T1000 (cell line): Measurements from ENCODE around the gene HTR1E.
"Not testable (repeated sequence)": the region's sequence is repeated elsewhere in the genome, so short reads cannot be mapped to it uniquely, and the experiment has no call there.

ENCODE experiments used
- DNase-seq: peaks from one replicate; lab custom pipeline; 2025; ENCODE audit warnings: mixed read lengths; lab: John Stamatoyannopoulos, UW

Gene HTR1E

GRCh38 chr6:86937219-86938079 is at the start of gene HTR1E:
Gene HTR1E (plus strand): TSS chr6:86937528. CDS start chr6:87015335, 77,807 bp downstream.
- peak; percentile 7 for DNase-seq

DNA sequence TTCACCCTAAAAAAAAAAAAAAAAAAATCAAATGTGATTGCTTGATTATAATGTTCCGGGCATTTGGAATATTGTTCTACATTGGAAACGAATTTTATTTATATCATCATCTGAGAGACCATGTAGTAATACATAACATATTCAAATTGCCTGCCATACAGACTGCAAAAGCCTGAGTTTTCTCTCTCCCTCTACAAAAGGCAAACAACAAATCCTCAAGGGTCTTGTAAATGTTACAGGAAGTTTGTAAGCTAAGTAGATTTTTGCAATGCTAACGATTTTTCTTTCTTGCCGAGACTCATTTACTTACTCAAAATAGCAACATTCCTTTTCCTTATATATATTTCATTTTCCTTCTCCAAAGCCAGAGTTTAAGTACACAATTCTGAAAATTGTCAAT is 49.0 kb upstream of the HTR1E start:
- no peak for DNase-seq

- DNase-seq = not testable (repeated sequence)
Measured at GRCh38 chr6:86897265-86897664, 40.1 kb upstream of the HTR1E start.

DNA sequence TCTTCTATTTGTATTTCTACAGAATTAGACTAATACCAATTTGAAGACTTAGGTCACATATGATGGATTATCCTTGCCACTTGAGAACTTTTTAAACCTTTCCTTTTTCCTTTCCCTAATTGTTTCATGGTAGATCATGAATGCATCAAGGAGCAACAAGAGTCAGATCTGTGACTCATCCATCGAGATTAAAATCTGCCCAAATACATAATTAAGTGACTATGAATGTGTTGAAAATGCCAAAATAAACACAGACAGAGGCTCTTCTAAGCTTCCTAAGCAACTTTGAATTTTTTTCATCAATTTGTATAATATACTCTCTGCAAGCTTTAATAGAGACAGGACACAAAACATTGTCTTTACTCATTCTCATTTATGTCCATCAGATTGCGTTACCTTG is 23.5 kb upstream of the HTR1E start:
- DNase-seq = no peak

- no peak for DNase-seq
Measured at GRCh38 chr6:86916393-86916792, 20.9 kb upstream of the HTR1E start.

GRCh38 chr6:86927138-86927537 is 10.2 kb upstream of the HTR1E start:
- not testable (repeated sequence) for DNase-seq

- not testable (repeated sequence) for DNase-seq
Measured at GRCh38 chr6:86927859-86928258, 9.5 kb upstream of the HTR1E start.

DNA sequence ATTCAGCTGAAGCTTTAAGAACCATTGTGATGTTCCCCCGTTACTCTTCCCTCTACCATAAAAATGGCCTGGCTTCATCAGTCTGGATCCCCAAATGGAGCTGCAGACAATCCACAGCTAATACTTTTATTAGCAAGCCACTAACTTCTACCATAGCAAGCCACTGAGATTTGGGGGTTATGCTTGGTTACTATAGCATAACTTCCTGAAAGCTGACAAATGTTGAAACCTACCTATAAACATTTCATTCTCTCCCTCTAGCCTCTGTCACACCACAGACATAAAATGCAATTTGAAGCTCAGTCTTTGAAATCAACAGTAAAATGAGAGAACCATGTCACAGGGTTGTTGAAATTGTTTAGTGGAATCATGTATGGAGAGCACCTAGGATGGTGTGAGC is 3.0 kb upstream of the HTR1E start:
- no peak for DNase-seq

DNA sequence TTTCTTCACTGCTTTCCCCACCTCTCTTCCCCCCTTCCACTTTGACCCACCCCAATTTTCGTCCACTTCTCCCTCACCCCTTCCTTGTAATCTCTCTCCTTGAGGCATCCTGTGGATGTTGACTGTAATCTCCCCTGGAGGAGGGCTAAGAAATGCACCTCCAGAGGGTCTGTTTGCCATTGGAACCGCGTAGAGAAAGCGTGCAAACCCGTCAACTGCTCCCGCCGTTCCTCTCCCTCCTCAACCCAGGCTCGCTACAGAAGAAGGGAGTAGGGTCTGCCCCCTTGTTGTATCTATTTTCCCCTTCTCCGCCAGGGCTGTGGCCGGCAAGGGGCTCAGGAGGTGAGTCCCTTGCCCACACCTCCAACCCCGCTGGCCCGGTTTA is 502 bp upstream of the HTR1E start:
- DNase-seq = no peak

DNA sequence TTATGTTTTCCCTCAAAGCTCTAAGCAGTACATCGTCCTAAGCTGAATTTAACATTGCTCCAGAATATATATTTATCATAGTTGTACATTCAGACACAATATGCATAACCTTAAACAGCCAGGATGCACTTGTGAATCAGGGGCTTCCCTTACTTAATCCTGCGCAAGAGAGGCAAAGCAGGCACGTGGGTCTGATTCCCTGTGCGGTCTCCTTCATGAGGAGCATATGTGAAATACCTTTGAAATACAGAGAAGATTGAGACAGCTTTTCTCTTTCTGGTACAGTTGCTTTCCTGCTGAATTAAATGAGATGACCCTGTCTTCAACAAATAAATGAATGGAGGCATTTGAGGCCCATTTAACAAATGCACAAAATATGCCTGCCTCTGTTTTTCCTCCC is 1.5 kb downstream of the HTR1E start:
- DNase-seq = no peak

DNA sequence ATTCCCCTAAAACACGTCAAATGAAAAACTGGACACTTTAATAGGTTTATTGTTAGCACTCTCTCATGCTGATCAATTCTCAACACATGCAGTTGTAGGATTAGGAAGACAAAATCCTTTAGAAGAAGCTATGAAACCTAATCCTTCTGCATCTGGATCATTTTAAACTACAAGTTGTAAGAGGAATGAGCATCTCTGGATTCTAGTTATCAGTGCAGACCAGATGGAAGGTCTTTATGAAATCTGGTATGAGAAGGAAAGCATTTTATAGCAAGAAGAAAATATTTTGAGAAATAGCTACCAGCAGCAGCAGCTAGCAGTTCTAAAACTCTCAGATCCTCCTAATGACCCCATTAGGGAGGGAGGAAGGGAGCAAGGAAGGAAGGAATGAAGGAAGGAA is 4.1 kb downstream of the HTR1E start:
- DNase-seq = no peak

GRCh38 chr6:86942769-86943516 is 5.6 kb downstream of the HTR1E start:
- DNase-seq = no peak

DNA sequence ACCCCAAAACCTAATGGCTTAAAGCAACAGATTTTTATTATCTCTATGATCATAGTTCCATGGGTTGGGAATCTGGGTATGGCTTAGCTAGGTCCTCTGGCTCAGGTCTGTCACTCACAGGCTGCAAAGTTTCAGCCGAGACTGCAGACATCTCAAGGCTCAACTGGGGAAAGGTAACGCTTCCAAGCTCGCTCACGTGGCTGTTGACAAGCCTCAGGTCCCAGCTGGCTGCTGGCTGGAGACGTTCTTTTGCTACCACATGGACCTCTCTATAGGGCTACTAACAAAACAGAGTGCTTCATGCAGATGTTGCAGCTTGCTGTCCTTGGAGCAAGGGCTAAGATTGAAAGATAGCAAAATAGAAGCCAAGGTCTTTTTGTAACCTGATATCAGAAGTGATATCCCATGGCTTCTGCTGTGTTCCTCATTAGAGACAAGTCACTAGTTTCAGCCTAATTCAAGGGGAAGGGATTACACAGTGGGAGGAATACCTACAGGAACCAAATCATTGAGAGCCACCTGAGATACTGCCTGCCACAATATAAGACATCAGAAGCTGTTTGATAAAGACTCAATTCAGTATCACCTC is 6.6 kb downstream of the HTR1E start:
- DNase-seq = no peak

DNA sequence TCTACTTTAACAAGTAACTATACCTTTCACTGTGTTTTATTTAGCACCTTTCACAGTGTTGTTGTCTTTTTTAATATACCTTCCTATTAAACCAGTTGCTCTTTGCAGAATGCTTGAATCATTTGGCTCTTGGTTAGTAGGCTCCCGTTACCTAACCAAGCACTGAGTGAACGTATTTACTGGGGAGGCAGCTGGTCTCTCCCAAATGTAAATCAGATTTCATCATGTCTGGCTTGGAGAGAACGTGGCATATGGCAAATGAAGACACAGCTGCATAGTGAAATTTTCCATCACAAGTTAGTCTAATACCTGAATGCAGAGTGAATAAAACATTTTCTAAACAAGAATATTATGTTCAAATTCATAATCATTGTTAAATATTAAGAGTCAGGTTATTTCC is 12.4 kb downstream of the HTR1E start:
- DNase-seq = no peak

- no peak for DNase-seq
Measured at GRCh38 chr6:86952991-86953390, 15.7 kb downstream of the HTR1E start.

- DNase-seq = no peak
Measured at GRCh38 chr6:86959656-86960055, 22.3 kb downstream of the HTR1E start.

DNA sequence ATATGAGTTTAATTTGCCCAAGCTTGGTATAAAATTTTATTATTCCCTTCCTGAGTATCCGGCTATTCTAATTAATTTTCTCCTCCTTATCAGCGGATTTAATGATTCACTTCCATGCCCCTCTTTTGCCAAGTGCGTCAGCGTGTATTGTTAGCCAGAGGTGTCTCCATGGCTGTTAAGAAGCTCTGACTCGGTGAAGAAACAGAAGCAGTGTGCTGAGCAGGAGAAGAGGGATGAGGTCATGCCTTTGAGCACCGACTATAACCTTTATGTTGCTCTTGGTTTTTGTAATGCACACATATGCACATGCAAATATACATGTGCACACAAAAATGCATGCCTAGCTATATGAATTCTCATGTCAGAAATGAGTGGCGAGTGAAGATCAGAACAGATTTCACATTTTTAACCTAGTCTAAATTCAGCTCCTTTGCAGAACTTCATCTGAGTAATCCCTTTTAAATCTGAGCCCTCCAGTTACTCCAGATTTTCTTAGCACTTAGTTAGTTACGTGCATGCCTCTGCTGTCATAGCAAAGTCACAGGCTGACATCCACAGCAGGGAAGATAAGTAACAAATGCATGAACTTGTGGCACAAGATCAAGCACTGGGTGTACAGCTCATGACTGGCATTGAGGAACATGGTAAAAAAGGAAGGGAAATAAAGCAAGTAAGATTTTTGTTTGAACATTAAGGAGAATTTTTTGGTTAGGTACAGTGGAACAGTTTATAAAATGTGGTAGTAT is 24.3 kb downstream of the HTR1E start:
- DNase-seq = no peak

GRCh38 chr6:86963352-86963751 is 26.0 kb downstream of the HTR1E start:
- DNase-seq = no peak

GRCh38 chr6:86964029-86964579 is 26.8 kb downstream of the HTR1E start:
- DNase-seq = no peak

DNA sequence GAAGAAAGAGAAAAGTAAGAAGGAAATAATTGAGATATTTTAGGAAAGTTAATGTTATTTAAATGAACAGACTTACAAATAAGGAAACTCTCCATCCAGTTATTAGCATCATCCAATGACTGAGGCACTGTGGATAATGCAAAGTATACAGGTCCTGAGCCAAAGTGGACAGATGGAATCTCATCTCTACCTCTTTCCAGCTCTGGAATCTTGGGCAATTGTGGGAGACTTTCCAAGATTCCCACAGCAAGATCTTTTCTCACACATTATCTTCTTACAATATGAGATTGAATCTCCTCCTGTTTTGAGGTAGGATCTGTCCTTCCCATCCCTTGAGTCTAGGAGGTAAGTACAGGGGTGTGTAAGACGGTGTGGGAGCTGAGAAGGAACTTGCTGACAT is 28.9 kb downstream of the HTR1E start:
- DNase-seq = no peak

DNA sequence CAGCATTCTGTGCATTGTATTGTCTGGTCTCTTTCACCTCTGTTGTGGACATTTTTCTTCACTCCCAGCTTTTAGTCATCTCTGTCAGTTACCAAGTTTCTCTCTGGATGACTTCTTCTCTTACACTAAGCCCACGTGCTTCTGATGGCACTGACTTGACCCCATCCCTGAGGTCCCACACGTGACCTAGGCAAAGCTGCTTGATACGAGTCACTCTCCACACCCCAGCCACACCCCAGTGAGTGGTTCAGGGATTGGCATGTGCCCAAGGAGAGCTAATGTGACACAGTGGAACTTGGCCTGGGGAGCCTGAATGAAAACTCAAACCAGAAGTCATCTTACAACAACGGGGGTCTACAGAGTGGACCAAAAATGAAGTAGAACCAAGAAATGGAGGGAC is 32.2 kb downstream of the HTR1E start:
- DNase-seq = no peak

GRCh38 chr6:86973088-86973487 is 35.8 kb downstream of the HTR1E start:
- no peak for DNase-seq
